Activated CD8-positive, alpha-beta T cell treated with anti-CD3 and anti-CD28 coated beads for 36 hours (primary cell): ENCODE results near the gene DDHD1. TPM values are rescaled to one million over a fixed set of nuclear protein-coding genes. Genes with fewer than 3 reads are reported as not detected.

Experiments used
- ATAC-seq: fragments of 200-7000 bp; cut with Tn5 transposase; one replicate; pipeline ENCODE4 v1.10.0; 2021; ENCODE audit warnings: mild to moderate bottlenecking, moderate library complexity
- CTCF ChIA-PET: fragments of 350-600 bp; sonication (Branson Sonifier 250); formaldehyde crosslinking; loops from one replicate; lab custom pipeline; 2021; ENCODE audit warnings: antibody characterized with exemption; lab: Charles Lee
- POLR2A ChIA-PET: fragments of 350-600 bp; sonication (Branson Sonifier 250); formaldehyde crosslinking; loops from one replicate; lab custom pipeline; 2021; ENCODE audit warnings: antibody characterized with exemption; lab: Charles Lee
- DNase-seq: peaks from one replicate; pipeline ENCODE4 v3.0.0-alpha.2; 2020
- H3K27ac Mint-ChIP-seq: one replicate; pipeline ENCODE4 v1.8.0; 2021; ENCODE audit warnings: mild to moderate bottlenecking, mixed read lengths
- H3K27me3 Mint-ChIP-seq: one replicate; pipeline ENCODE4 v1.8.0; 2021; ENCODE audit warnings: mixed read lengths
- H3K36me3 Mint-ChIP-seq: one replicate; pipeline ENCODE4 v1.8.0; 2021; ENCODE audit warnings: low read depth, mixed read lengths
- H3K4me1 Mint-ChIP-seq: one replicate; pipeline ENCODE4 v1.8.0; 2021; ENCODE audit warnings: low read depth, mixed read lengths
- H3K4me3 Mint-ChIP-seq: one replicate; pipeline ENCODE4 v1.8.0; 2021; ENCODE audit warnings: mild to moderate bottlenecking, moderate library complexity, mixed read lengths
- H3K9me3 Mint-ChIP-seq: one replicate; pipeline ENCODE4 v1.8.0; 2021; ENCODE audit warnings: mixed read lengths
- intact Hi-C: fragments of 100-400 bp; cut with micrococcal nuclease; formaldehyde crosslinking; loops from one replicate; pipeline ENCODE4 v1.10.0; 2022
- total RNA-seq, 2 experiments: library from RNA; stranded (reverse); gene quantifications; one replicate each; pipeline ENCODE4 v1.2.3, GENCODE V29; 2021
- TF ChIP-seq, protein P1 (sequence below): fragments of 200-600 bp; IDR thresholded peaks from one replicate; pipeline ENCODE4 v1.8.0; 2022; ENCODE audit warnings: antibody characterized with exemption, mild to moderate bottlenecking

Gene DDHD1
- total RNA-seq, 2 experiments from 2014 or later, result 35.5 to 41.5 TPM

DNA sequence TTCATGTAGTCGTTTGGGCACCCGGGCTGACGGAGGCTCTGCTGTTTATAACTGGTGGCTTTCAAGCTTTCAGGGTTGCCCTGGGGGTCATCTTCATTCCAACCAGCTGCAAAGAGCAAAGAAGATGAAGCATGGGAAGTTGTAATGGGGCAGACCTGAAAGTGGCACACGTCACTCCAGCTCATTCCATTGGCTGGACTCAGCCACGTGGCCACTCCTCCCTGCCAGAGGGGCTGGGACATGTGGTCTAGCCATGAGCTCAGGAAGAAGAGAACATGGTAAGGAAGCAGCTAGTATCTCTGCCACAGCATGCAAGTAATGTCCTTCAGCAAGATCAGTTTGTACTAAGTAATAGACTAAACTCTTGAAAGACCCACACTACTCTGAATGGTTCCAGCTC lies 150.5 kb downstream of the DDHD1 start:
- Mint-ChIP-seq H3K9me3 (no peaks in the 10 kb centered on the region), H3K27me3 (peaks cover 5% of the 10 kb centered on the region), H3K4me3 (no peak overlapping the region), H3K36me3 (no peaks in the 10 kb centered on the region), H3K4me1 (no peaks in the 10 kb centered on the region), H3K27ac (no peak overlapping the region)
- ChIA-PET POLR2A (no interaction called here), CTCF (no interaction called here)
- intact Hi-C loops, result no loop called here
- no peak for ATAC-seq
- DNase-seq, result no peak
- TF ChIP-seq, protein P1, sequence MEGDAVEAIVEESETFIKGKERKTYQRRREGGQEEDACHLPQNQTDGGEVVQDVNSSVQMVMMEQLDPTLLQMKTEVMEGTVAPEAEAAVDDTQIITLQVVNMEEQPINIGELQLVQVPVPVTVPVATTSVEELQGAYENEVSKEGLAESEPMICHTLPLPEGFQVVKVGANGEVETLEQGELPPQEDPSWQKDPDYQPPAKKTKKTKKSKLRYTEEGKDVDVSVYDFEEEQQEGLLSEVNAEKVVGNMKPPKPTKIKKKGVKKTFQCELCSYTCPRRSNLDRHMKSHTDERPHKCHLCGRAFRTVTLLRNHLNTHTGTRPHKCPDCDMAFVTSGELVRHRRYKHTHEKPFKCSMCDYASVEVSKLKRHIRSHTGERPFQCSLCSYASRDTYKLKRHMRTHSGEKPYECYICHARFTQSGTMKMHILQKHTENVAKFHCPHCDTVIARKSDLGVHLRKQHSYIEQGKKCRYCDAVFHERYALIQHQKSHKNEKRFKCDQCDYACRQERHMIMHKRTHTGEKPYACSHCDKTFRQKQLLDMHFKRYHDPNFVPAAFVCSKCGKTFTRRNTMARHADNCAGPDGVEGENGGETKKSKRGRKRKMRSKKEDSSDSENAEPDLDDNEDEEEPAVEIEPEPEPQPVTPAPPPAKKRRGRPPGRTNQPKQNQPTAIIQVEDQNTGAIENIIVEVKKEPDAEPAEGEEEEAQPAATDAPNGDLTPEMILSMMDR, result no peak

DNA sequence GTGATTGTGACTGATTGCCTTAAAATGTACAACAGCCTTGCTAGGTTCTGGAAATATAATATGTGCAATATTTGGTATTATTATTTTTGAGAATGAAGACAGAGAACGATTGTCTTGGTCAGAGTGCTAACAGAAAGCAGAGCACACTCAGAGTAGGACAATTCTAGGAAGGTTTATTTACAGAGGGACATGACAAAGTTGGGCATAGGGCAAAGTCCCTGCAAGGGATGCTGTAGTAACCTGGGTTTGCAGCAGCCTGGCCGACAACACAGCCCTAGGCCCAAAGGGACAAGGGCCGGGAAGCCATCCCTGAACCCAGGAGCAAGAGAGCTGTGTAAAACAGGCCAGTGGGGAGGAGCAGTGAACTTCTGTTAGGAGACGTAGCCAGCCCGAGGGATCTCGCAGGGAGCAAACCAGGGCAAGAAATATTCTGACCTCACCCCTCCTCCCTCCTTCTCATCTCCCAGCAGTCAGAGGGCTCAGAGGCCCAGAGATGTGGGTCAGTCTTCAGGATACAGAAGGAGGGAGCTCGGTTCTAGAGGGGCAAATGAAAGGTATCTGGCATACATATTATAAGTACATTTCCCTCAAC lies 151.2 kb downstream of the DDHD1 start:
- no peaks in the 10 kb centered on the region for H3K36me3 Mint-ChIP-seq
- intact Hi-C loops, result no loop called here
- ATAC-seq (no peak), DNase-seq (no peak)
- ChIA-PET POLR2A (no interaction called here), CTCF (no interaction called here)
- H3K27me3 Mint-ChIP-seq, result peaks cover 3% of the 10 kb centered on the region
- TF ChIP-seq, protein P1, result no peak
- H3K4me3 Mint-ChIP-seq, result no peak overlapping the region
- no peaks in the 10 kb centered on the region for H3K9me3 Mint-ChIP-seq
- no peaks in the 10 kb centered on the region for H3K4me1 Mint-ChIP-seq
- H3K27ac Mint-ChIP-seq, result no peak overlapping the region

DNA sequence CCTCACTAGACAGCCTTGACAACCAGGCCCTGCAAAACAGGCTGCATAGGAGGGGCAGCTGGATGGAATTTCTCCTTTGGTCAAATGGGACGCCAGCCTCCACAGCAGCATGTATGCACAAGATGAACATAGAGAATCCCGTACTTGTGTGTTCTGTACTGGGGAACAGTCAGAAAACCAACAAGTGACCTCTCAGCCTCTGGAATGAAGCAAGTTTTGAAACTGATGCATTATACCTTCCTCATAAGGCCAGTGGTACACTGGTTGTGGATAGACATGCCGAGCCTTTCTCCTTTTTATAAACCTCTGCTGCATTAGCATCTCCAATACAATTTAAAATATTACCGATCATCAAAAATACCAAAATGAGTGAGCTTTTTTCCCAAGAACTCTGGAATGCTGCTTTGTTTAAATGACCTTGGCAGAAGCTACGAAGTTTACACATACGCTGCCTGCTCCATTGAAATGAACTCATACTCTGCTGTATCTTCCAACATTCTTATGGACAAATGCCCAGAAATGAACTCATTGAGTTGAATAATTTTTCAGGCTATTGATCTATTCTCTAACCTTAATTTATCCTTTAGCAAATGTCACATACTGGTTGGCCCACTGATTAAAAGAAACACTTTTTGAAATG lies 154.6 kb downstream of the DDHD1 start:
- TF ChIP-seq, protein P1, result no peak
- ChIA-PET POLR2A (no interaction called here), CTCF (no interaction called here)
- ATAC-seq (no peak), DNase-seq (no peak)
- H3K4me3 Mint-ChIP-seq, result no peak overlapping the region
- H3K27ac Mint-ChIP-seq, result no peak overlapping the region
- no peaks in the 10 kb centered on the region for H3K9me3 Mint-ChIP-seq
- H3K27me3 Mint-ChIP-seq, result peaks cover 7% of the 10 kb centered on the region
- H3K36me3 Mint-ChIP-seq, result no peaks in the 10 kb centered on the region
- intact Hi-C loops, result no loop called here
- H3K4me1 Mint-ChIP-seq, result no peaks in the 10 kb centered on the region

DNA sequence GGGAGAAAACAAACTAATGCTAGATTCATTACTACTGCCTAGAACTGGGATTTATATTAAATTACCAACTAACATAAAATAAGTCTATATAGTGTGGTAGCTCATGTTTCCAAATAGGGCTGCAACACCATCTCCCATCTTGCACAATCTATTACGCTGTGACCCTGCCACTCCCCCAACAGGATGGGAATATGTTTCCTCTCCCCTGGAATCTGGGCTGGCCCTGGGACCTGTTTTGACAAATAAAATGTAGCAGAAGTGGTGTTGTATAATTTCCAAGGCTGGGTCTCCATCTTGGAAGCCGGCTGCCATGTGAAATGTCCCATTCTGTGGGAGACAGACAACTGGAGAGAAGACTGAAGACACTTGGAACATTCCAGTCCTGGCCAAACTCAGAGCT lies 156.6 kb downstream of the DDHD1 start:
- DNase-seq (no peak), ATAC-seq (no peak)
- no peak overlapping the region for H3K4me3 Mint-ChIP-seq
- intact Hi-C loops, result no loop called here
- POLR2A ChIA-PET, result no interaction called here
- no peaks in the 10 kb centered on the region for H3K36me3 Mint-ChIP-seq
- no peak overlapping the region for H3K27ac Mint-ChIP-seq
- H3K9me3 Mint-ChIP-seq, result no peaks in the 10 kb centered on the region
- peaks cover 10% of the 10 kb centered on the region for H3K27me3 Mint-ChIP-seq
- CTCF ChIA-PET, result no interaction called here
- TF ChIP-seq, protein P1, result no peak
- no peaks in the 10 kb centered on the region for H3K4me1 Mint-ChIP-seq

DNA sequence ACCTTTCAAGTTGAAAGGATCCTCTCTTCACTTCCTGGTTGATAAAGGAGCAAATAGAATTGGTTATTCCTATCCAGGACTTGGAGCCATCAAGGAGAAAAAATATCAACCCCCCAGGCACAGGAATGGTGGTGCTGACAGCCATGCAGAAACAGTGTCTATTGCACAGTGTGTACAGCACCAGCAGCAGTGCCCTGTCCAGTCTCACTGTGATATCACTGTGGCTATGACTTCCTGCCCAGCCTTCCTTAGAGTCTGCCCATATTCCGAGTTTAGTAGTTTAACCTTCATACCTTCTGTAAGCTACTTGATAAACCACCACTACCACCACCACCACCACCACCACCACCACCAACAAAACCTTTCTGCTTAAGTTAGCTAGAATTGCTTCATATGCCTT lies 157.1 kb downstream of the DDHD1 start:
- TF ChIP-seq, protein P1, result no peak
- no peak for DNase-seq
- H3K27me3 Mint-ChIP-seq, result peaks cover 9% of the 10 kb centered on the region
- H3K4me3 Mint-ChIP-seq, result no peak overlapping the region
- no peak overlapping the region for H3K27ac Mint-ChIP-seq
- H3K9me3 Mint-ChIP-seq, result no peaks in the 10 kb centered on the region
- CTCF ChIA-PET, result no interaction called here
- POLR2A ChIA-PET, result interaction anchor here (0.6 kb wide), 1 partner anchor 104 kb away, joined by 3 read pairs; no protein-coding TSS in a partner anchor
- intact Hi-C loops, result no loop called here
- H3K4me1 Mint-ChIP-seq, result no peaks in the 10 kb centered on the region
- H3K36me3 Mint-ChIP-seq, result no peaks in the 10 kb centered on the region
- no peak for ATAC-seq
